GM12891 (cell line): Measurements from ENCODE around the gene SYMPK.
"Not testable (repeated sequence)": the region's sequence is repeated elsewhere in the genome, so short reads cannot be mapped to it uniquely, and the experiment has no call there.

Experiments
- POLR2A ChIP-seq: IDR thresholded peaks from 2 replicates; pipeline ENCODE4 v1.6.1; 2011; ENCODE audit warnings: low read depth, low read length, control low read depth
- POLR2AphosphoS5 ChIP-seq: IDR thresholded peaks from 2 replicates; pipeline ENCODE4 v1.6.1; 2011; ENCODE audit warnings: low read depth, low read length, control low read depth
- POU2F2 ChIP-seq: IDR thresholded peaks from 2 replicates; pipeline ENCODE4 v1.6.1; 2011; ENCODE audit warnings: low read depth, mild to moderate bottlenecking, control low read depth, low read length, moderate library complexity
- TAF1 ChIP-seq: IDR thresholded peaks from 2 replicates; pipeline ENCODE4 v1.6.1; 2011; ENCODE audit warnings: low read depth, low read length, control low read depth

- not testable (repeated sequence) for TF ChIP-seq TAF1, POLR2AphosphoS5, POLR2A, POU2F2
Measured at GRCh38 chr19:45895983-45896599, 33.1 kb upstream of the SYMPK start.
